GM08714 (cell line): ENCODE results near the gene MOGAT1.

Source experiments
- H3K4me3 ChIP-seq: fragments of 200-500 bp; sonication (Bioruptor generic); 2 replicates; pipeline ENCODE4 v1.5.1; 2014; ENCODE audit warnings: mild to moderate bottlenecking, low read length, inconsistent platforms
- ZNF274 ChIP-seq: IDR thresholded peaks from 2 replicates; pipeline ENCODE4 v1.6.1; 2012; ENCODE audit warnings: mild to moderate bottlenecking, low read depth, low read length

MOGAT1 gene

DNA sequence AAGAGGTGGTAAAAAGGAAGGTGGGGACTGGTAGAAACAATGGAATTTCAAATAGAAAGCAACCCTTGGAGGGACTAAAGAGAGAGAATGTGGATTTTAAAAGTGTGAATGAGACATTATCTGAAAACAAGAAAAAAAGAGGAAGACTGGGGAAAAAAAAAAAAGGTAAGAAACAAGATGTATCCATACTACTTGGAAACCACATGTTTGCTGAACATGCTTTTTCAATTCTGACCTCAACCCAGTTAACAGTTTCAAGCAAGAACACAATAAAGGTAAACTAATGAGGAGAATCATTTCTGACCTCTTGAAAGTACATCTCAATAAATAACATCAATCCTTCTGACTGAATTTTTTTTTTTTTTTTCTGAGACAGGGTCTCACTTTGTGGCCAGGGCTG is 18.2 kb upstream of the MOGAT1 start:
- peak overlapping the region; percentile 14; the same call in 1 of the 2 replicates for H3K4me3 ChIP-seq
- no peak for TF ChIP-seq ZNF274

DNA sequence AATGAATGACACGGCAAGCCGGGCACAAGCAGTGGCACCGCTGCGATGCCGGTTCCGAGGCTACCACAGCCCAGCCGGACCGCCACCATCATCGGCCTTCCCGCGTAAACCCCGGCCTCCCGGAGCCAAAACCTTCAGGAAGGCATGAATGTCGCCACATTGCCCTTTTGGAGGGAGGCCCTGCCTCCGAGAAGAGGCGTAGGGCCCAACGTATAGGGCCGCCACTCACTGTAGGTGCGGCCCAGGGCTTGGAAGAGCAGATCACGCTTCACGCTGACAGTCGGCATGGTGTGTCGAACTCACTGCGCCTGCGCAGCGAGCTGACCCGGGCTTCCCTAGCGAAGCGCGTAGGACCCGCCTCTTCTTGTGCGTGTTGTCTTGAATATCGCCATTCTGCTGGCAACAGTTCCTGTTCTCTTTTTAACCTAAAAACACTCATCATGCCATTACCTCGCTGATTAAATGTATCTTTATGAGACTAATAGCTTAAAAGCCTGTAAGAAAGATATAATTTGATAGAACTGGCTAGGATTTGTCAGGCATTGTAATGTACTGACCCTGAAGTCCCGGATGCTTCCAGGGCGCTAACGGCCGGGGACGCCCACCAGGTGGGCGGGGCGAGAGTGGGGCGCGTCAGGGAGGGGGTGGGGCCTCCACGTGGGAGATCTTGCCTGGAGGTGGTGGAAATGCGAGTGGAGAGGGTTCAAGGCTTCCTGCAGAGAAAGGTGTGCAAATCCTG is 15.5 kb upstream of the MOGAT1 start, which contains the start of gene FARSB:
TSS of gene FARSB (minus strand) at position 306 of the 739 bp plus-strand sequence. CDS start at position 287, 19 bp downstream.
- peak within 1 kb of the TSS; percentile 85 for H3K4me3 ChIP-seq
- no peak for TF ChIP-seq ZNF274

DNA sequence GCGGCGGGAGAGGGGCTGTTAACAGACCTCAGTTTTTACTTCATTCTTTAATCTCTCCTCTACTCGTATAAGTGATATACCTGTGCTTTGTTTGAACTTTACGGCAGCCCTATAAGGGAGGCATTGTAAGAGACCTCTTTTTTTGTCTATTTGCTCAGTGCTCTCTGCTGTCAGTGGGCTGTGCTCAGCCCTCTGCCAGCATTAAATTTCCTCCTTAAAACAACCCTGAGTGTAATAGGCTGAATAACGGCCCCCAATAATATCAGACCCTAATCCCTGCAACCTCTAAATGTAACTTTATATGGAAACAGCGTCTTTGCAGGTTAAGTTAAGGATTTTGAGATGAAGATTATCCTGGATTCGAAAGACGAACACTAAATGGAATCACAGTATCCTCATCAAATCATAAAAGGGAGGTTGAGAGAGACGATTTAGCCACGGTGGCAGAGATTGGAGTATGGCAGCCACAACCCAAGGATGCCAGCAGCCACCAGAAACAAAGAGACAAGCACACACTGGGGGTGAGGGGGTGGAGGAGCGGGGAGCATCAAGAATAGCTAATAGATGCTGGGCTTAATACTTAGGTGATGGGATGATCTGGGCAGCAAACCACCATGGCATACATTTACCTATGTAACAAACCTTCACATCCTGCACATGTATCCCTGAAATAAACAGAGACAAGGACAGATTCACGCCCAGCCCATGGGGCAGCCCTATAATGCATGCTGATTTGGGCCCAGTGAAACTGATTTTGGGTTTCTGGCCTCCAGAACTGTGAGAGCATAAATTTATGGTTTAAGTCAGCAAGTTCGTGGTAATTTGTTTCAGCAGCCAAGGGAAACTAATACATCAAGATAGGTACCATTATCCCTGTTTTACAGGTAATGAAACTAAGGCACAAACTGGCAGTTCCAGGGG is 14.7 kb upstream of the MOGAT1 start:
- H3K4me3 ChIP-seq: peak overlapping the region; percentile 85
- TF ChIP-seq ZNF274: no peak

DNA sequence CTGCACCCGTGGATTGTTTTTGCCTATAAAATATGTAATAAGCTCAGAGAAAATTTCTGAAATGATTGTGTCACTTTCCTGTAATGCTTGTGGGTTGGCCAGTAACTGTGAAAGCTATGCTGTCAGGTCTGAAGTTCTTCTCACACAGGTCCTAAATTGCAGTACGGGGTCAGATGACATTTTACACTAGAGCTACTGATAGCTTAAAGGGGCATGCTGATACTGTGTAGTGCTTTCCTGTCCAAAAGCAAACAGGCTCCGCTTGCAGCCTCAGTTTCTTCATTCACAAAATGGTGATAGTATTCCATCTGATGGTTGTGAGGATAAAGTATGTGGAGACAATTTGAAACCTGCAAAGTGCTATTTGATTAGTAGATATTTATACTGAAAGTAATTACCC is 8.0 kb upstream of the MOGAT1 start:
- TF ChIP-seq ZNF274: no peak
- H3K4me3 ChIP-seq: no peak overlapping the region

DNA sequence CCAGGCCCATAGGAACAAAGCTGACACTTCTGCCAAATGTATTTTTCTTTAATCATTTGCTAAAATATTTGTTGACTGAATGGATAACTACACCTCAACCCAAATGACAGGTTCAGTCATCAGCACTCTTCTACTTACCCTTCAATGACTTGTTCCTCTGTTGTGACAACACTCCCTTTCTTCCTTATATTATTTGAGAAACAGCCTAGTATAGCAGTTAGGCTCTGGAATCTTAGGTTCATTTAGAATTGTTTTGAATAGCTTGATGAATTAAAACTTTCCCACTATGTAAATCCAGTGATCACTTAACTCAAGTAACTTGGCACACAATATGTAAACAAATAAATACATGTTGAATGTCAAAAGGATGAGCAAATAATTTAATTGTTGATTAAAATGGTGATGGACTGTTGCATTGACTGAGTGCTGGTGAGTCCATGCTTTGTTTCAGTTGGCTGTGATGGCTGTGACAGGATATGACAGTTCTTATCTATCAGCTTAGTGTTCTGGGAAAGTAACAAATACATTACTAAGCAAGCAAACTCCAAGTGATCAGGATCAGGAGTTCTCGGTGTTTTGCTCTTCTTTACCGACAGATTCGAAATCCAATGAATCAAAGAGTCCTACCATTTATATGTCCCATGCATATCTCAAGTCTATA is 2.8 kb upstream of the MOGAT1 start:
- no peak for TF ChIP-seq ZNF274
- H3K4me3 ChIP-seq: no peak overlapping the region

DNA sequence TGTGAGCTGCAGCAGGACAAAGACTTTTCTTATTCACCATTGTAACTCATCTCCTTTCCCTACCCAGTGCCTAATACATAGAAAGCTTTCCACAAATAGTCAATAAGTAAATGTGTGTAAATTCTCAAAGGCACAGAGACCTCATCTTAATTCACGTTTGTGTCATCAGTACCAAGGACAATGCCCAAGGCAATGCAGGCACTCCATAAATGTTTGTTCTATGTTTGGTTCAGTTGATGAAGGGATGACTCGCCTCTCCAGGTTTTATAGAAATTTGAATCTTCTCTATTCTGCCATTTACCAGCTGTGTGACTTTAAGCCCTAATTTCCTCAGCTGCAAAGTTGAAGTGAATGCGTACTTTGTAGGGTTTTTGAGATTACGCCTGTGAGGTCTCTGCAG is 2.1 kb upstream of the MOGAT1 start:
- no peak for TF ChIP-seq ZNF274
- H3K4me3 ChIP-seq: no peak overlapping the region

DNA sequence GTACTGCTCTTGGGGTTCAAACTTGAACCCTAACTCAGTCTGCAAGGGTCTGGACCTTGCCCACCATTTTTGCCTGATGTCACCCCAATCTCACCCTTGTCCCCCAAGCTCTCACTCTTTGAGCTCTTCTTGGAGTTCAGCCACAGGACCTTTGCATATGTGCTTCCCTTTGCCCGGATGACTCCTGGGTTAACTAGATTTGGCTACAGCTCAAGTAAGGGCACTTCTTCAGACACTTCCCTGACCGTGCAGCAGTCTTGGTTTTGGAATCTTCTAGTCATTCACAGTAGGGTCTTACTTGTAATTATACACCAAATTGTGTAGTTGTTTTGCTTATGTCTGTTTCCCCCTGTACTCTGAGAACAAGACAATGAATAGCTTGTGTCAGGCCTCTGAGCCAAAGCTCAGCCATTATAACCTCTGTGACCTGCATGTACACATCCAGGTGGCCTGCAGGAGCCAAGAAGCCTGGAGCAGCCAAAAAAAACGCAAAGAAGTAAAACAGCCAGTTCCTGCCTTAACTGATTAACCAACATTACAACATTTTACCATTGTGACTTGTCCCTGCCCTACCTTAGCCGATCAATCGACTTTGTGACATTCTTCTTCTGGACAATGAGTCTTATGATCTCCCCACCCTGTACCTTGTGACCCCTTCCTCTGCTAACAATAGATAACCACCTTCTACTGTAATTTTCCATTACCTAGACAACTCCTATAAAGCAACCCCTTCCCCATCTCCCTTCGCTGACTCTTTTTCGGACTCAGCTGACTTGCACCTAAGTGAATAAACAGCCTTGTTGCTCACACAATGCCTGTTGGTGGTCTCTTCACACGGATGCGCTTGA is 1.0 kb upstream of the MOGAT1 start:
- no peak overlapping the region for H3K4me3 ChIP-seq
- TF ChIP-seq ZNF274: no peak

DNA sequence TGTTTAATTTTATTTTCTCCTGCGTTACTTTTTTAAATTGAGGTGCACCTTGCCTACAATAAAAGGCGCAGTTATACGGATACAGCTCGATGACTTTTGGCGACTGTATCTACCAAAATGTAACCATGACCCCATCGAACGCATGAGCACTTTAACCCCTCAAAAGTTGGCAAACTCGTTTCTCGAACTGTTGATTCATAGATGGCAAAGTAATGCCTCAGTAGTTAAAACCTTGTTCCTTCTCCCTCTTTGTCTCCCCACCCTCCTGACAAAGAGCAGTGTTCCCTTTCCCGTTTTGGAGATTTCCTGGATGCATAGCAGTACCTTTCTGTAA is 577 bp downstream of the MOGAT1 start:
- H3K4me3 ChIP-seq: peak overlapping the region; percentile 34; the same call in 1 of the 2 replicates
- no peak for TF ChIP-seq ZNF274

DNA sequence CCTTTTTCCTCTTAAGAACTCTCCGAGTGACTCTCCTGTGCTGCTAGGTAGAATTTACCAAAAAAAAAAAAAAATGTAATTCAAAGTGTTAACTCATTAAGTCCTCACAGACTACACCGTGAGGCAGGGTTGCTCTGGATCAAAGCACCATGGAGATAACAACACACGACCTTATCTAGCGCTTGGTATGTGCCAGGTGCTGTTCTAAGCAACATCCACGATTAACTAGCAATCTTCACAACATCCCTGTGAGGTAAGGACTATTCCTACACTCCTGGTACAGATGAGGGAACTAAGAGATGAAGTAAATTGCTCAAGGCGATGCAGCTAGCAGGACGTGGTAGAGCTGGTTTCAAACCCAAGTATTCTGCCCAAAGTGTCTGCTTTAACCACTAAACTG is 1.8 kb downstream of the MOGAT1 start:
- H3K4me3 ChIP-seq: no peak overlapping the region
- no peak for TF ChIP-seq ZNF274

DNA sequence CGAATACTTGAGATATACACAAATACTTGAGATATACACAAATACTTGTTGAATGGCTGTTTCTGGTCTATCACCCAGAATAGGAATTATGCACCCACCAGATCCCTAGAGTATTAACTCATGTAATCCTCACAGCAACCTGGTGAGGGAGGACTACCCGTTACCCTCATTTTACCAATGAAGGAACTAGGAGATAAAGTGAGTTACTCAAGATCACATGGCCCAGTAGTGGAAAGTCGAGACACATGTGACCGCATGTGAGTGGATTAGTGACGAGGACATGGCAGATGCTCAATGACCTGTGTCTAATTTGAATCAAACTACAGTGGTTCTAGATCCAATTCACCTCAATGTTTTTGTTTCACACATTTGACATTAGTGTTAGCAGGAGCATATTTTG is 2.4 kb downstream of the MOGAT1 start:
- no peak overlapping the region for H3K4me3 ChIP-seq
- no peak for TF ChIP-seq ZNF274

DNA sequence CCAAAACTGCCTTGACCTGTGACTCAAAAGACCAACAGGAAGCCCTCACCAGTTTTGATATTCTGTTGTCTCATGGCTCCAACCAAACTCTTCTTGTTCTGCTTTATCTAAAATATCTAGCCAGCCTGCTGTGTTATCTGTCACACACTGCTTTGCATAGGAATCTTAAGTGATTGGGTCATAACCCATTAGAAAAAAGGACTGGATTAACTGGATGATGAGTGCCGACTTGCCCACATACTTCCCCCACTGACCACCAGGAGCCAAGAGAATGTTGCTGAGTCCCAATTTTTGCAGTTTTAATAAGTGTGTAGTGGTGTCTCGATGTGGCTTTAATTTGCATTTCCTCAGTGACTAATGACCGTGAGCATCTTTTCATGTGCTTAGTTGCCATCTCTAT is 6.5 kb downstream of the MOGAT1 start:
- no peak overlapping the region for H3K4me3 ChIP-seq
- no peak for TF ChIP-seq ZNF274

DNA sequence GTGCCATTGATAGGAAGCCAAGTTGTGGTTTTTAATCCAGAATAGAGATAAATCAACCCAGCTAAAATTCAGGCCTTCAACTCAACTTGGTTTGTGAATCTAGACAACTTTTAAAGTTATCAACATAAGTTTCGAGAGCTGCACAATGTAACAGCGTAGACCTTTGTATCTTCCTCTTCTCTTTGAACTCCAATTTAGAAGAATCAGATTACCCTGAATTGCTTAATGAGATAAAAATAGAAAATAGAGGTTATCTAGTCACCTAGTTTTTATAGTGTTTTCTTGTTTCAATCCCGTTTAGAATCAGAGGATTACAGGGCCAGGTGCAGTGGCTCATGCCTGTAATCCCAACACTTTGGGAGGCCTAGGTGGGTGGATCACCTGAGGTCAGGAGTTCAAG is 12.3 kb downstream of the MOGAT1 start:
- TF ChIP-seq ZNF274: no peak
- H3K4me3 ChIP-seq: no peak overlapping the region

DNA sequence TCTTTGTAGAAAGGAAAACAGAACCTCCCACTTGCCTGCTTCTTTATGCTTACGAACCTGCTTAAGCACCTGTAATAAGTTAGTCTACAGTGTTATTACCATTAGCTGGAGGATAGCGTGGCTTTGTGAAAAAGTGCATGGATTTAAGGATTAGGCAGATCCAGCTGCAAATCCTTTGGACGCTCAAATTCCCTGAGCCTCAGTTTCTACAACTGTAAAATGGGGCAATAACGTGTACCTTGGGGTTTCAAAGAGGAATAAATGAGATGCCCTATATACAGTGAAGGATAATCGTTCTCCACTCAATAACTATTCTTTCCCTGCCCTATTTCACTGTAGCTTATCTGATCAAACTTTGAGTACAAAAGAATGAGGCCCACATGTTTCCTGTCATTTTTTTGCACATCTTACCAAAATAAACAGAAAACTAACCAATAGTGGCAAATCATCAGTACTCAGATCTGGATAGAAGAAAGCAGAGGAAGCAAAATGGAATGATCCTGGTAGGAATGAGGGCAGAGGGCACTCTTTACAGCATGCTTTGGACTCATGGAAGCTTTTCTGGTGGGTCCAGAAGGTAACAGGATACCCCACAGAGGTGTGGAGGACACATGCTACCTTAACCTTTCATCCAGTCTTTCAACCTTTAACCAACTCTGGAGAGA is 14.8 kb downstream of the MOGAT1 start:
- no peak for TF ChIP-seq ZNF274
- H3K4me3 ChIP-seq: no peak overlapping the region
